Chondrocyte (in vitro differentiated cells): ENCODE results near the gene PRDM13. TPM values are rescaled to one million over a fixed set of nuclear protein-coding genes. Genes with fewer than 3 reads are reported as not detected.
"Not testable (repeated sequence)": the region's sequence is repeated elsewhere in the genome, so short reads cannot be mapped to it uniquely, and the experiment has no call there.

Experiments
- DNase-seq: peaks from one replicate; pipeline ENCODE4 v3.0.0; 2021; ENCODE audit warnings: mixed read lengths, low spot score
- H3K27ac Mint-ChIP-seq: one replicate; pipeline ENCODE4 v1.8.0; 2021; ENCODE audit warnings: mild to moderate bottlenecking, moderate library complexity, mixed read lengths; ENCODE audit not compliant: unreplicated experiment
- H3K27me3 Mint-ChIP-seq: 2 replicates; pipeline ENCODE4 v1.8.0; 2021; ENCODE audit warnings: low read depth, mixed read lengths
- H3K36me3 Mint-ChIP-seq: 2 replicates; pipeline ENCODE4 v1.8.0; 2021; ENCODE audit warnings: low read depth, mixed read lengths
- H3K4me1 Mint-ChIP-seq: 2 replicates; pipeline ENCODE4 v1.8.0; 2021; ENCODE audit warnings: low read depth, mild to moderate bottlenecking, mixed read lengths
- H3K4me3 Mint-ChIP-seq: one replicate; pipeline ENCODE4 v1.8.0; 2021; ENCODE audit warnings: mild to moderate bottlenecking, moderate library complexity, mixed read lengths; ENCODE audit not compliant: unreplicated experiment
- H3K9me3 Mint-ChIP-seq: 2 replicates; pipeline ENCODE4 v1.8.0; 2021; ENCODE audit warnings: low read depth, mixed read lengths
- total RNA-seq: library from RNA; stranded (reverse); gene quantifications from 3 replicates; pipeline ENCODE4 v1.2.1, GENCODE V29; 2021
- TF ChIP-seq, protein P1 (sequence below): fragments of 200-600 bp; sonication (generic); IDR thresholded peaks from 2 replicates; pipeline ENCODE4 v1.5.0; 2021; ENCODE audit warnings: antibody characterized with exemption, mild to moderate bottlenecking, moderate library complexity

Gene PRDM13
- total RNA-seq, 1 donor from 2014 or later = not detected

DNA sequence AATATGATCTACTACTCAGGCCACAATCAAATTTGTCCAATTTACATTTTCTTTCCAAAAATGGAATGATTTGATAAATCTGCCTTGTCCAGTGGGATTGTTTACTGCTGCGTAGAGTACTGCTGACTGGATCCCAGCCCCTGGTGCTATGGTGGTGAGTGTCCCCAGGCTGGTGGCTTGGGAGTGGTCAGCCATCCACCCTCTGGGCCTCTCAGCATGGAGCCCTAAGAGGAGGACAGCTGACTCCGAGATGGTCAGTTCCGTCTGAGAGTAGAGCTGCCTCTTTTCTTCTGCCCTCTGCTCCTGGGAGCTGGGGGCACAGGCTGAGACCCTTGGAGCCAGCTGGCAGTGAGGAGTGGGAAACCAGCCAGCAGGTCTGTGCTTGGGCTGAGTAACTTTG is 22.7 kb downstream of the PRDM13 start:
- H3K4me3 Mint-ChIP-seq = no peak overlapping the region
- H3K4me1 Mint-ChIP-seq = no peaks in the 10 kb centered on the region
- no peak for DNase-seq
- no peaks in the 10 kb centered on the region for H3K36me3 Mint-ChIP-seq
- peaks cover 46% of the 10 kb centered on the region for H3K27me3 Mint-ChIP-seq
- no peak overlapping the region for H3K27ac Mint-ChIP-seq
- H3K9me3 Mint-ChIP-seq = peaks cover 5% of the 10 kb centered on the region
- TF ChIP-seq, protein P1, sequence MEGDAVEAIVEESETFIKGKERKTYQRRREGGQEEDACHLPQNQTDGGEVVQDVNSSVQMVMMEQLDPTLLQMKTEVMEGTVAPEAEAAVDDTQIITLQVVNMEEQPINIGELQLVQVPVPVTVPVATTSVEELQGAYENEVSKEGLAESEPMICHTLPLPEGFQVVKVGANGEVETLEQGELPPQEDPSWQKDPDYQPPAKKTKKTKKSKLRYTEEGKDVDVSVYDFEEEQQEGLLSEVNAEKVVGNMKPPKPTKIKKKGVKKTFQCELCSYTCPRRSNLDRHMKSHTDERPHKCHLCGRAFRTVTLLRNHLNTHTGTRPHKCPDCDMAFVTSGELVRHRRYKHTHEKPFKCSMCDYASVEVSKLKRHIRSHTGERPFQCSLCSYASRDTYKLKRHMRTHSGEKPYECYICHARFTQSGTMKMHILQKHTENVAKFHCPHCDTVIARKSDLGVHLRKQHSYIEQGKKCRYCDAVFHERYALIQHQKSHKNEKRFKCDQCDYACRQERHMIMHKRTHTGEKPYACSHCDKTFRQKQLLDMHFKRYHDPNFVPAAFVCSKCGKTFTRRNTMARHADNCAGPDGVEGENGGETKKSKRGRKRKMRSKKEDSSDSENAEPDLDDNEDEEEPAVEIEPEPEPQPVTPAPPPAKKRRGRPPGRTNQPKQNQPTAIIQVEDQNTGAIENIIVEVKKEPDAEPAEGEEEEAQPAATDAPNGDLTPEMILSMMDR = no peak

GRCh38 chr6:99637629-99638028 is 31.0 kb downstream of the PRDM13 start:
- Mint-ChIP-seq H3K27me3 (peaks cover 24% of the 10 kb centered on the region), H3K36me3 (no peaks in the 10 kb centered on the region), H3K4me1 (no peaks in the 10 kb centered on the region), H3K9me3 (peaks cover 20% of the 10 kb centered on the region), H3K27ac (no peak overlapping the region), H3K4me3 (no peak overlapping the region)
- DNase-seq = no peak
- TF ChIP-seq, protein P1 = no peak

DNA sequence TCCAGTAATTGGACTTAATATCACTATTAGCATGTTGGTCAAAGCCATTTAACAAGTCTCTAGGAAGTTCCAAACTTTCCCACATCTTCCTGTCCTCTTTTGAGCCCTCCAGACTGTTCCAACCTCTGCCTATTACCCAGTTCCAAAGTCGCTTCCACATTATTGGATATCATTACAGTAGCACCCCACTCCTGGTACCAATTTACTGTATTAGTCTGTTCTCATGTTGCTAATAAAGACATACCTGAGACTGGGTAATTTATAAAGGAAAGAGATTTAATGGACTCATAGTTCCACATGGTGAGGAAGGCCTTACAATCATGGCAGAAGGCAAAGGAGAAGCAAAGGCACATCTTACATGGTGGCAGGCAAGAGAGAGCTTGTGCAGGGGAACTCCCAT is 31.7 kb downstream of the PRDM13 start:
- not testable (repeated sequence) for DNase-seq, H3K36me3 Mint-ChIP-seq, H3K27ac Mint-ChIP-seq, H3K4me1 Mint-ChIP-seq, H3K4me3 Mint-ChIP-seq
- H3K27me3 Mint-ChIP-seq = peaks cover 18% of the 10 kb centered on the region
- peaks cover 20% of the 10 kb centered on the region for H3K9me3 Mint-ChIP-seq

DNA sequence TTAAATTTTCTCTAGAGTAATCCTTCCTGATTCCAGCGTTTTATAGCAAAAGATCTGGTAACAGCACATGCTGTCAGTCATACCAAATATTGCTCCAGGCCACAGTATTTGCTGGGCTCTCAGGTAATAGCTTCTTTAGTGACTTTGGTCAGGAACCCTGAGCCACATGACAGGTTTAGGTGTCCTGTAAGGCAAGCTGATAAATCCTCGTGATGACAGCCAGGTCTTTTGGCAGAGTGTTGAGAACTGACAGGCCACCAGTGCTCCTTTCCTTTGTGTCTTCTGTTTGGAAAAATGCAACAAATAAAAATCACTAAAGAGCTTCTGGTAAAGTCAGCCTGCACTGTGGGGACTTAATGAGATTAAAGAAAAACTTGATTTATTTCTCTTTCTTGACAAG is 34.6 kb downstream of the PRDM13 start:
- TF ChIP-seq, protein P1 = no peak
- Mint-ChIP-seq H3K27me3 (peaks cover 30% of the 10 kb centered on the region), H3K27ac (no peak overlapping the region)

GRCh38 chr6:99645986-99646385 is 39.4 kb downstream of the PRDM13 start:
- H3K27ac Mint-ChIP-seq = no peak overlapping the region
- TF ChIP-seq, protein P1 = no peak
- H3K36me3 Mint-ChIP-seq = no peaks in the 10 kb centered on the region
- no peak overlapping the region for H3K4me3 Mint-ChIP-seq
- H3K27me3 Mint-ChIP-seq = peaks cover 46% of the 10 kb centered on the region
- H3K4me1 Mint-ChIP-seq = no peaks in the 10 kb centered on the region
- H3K9me3 Mint-ChIP-seq = no peaks in the 10 kb centered on the region
- DNase-seq = no peak

More for the DNA sequence above, 34.6 kb downstream of the PRDM13 start:
- H3K9me3 Mint-ChIP-seq = peaks cover 18% of the 10 kb centered on the region
- H3K4me3 Mint-ChIP-seq = no peak overlapping the region
- DNase-seq = no peak
- no peaks in the 10 kb centered on the region for H3K36me3 Mint-ChIP-seq
- H3K4me1 Mint-ChIP-seq = no peaks in the 10 kb centered on the region

- DNase-seq, H3K36me3 Mint-ChIP-seq, H3K4me3 Mint-ChIP-seq, H3K4me1 Mint-ChIP-seq, H3K27ac Mint-ChIP-seq, H3K9me3 Mint-ChIP-seq: not testable (repeated sequence)
- peaks cover 36% of the 10 kb centered on the region for H3K27me3 Mint-ChIP-seq
Observed at GRCh38 chr6:99650091-99650571, 43.5 kb downstream of the PRDM13 start.
